Measurements from ENCODE around the gene LRP2BP.
A peak's percentile ranks its signal among the peaks of the same experiment; 100 is the strongest.

The LRP2BP gene

GRCh38 chr4:185395238-185395955, at the start of gene LRP2BP:
Gene LRP2BP (minus strand): TSS chr4:185395924. CDS start chr4:185378186, 17,738 bp downstream.
- peak; percentile 15 for DNase-seq

- no peak for DNase-seq
Observed at GRCh38 chr4:185445209-185445608, 49.5 kb upstream of the LRP2BP start.

DNA sequence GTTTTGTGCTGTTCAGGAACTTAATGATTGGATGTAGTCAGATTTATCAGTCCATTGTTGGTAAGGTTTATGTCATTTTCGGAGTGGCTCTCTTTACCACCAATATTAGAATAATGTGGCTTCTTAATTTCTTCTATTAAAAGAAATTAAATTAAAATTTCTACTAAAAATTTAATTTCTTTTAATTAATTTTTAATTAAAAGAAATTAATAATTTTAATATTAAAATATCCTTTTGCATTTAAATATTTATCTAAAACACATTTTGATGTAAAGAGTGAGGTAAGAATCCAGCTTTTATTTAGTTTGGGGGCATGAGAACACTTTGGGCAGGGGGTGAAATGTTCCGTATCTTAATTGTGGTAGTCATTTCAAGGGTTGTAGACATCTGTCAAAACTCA, 45.8 kb upstream of the LRP2BP start:
- DNase-seq = no peak

- DNase-seq = no peak
Observed at GRCh38 chr4:185437809-185438208, 42.1 kb upstream of the LRP2BP start.

DNA sequence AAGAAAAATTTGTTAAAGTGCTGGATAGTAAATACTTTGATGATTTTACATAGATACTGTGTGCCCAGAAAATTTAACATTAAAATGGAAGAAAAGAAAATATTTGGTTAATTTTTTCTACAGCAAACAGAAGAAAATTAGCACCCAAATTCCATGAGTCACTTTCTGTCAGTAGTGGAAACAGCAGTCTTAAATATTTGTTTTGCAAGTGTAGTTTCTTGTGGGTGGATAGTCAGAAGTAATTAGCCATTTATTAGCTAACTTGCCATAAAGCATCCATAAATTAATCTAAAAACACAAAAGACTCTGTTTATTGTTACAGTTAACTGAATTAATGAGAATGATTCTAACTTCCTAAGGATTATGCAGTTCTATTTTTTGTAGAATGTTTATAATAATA, 39.7 kb upstream of the LRP2BP start:
- no peak for DNase-seq

- no peak for DNase-seq
Observed at GRCh38 chr4:185429660-185430059, 33.9 kb upstream of the LRP2BP start.

DNA sequence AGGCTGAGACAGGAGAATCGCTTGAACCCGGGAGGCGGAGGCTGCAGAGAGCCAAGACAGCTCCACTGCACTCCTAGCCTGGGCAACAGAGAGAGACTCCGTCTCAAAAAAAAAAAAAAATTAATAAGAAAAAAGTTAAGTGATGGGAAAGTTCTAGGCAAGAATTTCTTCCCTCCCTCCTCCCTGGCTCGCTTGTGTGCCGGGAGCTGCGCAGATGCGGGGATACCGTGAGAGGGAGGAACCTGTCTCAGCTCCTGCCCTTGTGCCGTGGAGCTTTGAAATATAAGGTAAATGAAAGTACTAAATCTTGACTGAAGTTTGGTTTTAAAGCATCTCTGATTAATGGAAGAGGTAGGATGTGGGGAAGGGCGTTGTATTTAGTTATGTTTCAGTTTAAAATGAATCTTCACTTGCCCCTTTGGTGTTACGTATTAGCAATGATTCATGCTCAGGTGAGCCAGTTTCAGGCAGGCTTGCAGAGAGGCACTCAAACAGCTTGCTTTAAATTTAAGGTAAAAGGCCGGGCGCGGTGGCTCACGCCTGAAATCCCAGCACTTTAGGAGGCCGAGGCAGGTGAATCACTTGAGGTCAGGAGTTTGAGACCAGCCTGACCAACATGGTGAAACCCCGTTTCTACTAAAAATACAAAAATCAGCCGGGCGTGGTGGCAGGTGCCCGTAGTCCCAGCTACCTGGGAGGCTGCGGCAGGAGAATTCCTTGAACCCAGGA, 31.4 kb upstream of the LRP2BP start:
- no peak for DNase-seq

DNA sequence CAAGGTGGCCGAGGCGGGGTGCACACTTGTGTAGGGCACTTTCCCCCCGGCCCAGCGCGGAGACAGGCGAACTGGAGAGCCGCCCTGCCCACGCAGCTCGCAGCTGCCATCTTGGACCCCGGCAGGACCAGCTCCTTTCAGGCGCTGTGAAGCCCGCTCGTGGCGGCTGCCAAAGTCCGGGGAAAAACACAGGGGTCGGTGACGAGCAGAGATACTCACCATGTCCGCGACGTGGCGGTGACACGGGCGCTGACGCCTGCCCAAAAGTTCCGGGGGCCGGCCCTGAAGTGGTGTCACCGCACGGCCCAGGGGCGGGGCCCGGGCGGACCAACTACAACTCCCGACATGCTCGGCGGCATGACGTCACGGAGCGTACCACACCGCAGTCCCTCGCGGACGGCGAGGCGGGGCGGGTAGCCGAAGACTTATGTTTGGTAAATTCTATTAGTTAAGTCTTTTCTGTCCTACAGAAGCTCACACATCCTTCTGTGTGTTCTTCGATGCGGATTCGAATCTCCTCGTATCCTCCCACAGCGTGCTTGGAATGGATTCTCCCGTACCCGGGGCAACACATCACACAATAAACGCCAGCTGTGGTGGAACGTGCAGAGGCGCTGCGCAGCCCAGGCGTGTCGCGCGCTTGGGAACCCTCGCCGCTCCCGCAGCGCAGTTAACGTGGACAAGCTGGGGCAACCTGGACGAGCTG, 30.1 kb upstream of the LRP2BP start, which contains the start of gene UFSP2:
Gene UFSP2, minus strand, starts transcription at position 318 of the 706 bp plus-strand sequence. Its CDS starts 96 bp downstream, at position 222.
- DNase-seq = peak; percentile 90

DNA sequence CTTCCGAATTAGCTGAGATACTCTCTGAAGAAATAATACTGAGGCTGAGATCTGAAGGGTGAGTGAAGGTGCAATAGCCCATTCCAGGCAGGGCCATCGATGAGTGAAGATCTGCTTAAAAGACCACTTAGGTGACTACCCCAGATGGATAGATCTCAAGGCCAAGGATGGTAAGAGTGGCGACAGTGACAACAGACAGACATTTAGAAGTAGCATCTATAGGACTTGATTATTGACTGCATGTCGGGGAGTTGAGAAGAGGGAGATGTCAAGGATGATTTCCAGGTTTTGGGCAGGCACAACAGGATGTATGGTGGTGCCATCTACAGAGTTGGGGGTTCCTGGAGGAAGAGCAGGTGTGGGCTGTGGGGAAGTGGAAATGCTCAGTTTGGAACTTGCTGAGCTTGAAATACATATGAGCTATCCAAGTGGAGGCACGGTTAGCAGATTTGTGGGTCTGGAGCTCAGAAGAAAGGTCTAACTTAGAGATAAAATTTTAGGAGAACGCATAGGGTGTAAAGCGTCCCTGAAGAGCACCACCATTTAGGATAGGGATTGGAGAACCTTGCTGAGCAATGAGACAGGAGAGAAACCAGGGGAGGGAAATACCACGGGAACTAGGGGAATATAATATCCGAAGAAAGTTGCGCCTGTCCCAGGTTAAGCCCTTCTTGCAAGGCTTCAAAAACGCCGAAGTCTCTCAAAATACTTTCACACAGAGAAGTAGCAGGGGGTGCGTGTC, 29.4 kb upstream of the LRP2BP start:
- no peak for DNase-seq

DNA sequence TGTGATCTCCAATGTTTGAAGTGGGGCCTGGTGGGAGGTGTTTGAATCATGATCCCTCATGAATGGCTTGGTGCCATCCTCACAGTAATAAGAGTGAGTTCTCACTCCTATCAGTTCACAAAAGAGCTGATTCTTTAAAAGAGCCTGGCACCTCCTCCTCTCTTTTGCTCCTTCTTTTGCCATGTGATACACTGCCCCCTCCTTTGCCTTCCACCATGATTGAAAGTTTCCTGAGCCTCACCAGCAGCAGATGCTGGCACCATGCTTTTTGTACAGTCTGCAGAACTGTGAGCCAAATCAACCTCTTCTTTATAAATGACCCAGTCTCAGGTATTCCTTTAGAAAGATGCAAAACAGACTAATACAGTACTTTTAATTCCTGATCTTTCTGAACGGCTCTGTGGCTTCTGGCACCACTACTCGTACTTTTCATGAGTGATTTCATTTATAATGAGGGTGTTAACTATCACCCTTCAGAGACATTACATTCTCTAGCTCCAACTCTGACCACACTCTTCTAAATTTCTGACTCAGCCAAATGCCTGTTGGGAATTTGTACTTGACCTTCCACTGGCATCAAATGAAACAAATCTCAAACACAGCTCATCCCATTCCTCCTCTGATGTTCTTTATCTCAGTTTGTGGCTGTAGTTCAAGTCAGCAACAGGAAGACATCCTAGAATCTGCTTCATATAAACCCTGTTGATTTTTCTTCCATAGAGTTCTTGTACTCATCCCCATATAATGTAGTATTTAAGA, 25.8 kb upstream of the LRP2BP start:
- DNase-seq = no peak

- no peak for DNase-seq
Observed at GRCh38 chr4:185416955-185417354, 21.2 kb upstream of the LRP2BP start.

DNA sequence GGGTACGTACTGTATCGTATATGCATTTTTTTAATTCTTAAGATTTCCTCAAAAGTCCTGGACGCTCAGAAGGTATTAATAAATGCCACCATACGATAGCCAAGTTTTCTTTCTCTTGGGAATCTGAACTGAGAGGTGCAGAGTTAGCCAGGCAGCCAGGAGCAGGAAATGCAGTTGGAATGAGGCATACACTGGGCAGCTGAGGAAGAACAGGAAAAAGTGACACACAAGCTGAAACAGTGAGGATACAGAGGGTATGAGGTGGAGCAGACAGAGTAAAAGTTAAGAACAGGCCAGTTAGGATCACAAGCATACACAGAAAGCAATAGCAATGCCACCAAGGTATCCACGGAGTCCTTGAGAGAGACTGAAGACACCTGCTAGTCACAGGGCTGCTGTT, 16.7 kb upstream of the LRP2BP start:
- DNase-seq = no peak

DNA sequence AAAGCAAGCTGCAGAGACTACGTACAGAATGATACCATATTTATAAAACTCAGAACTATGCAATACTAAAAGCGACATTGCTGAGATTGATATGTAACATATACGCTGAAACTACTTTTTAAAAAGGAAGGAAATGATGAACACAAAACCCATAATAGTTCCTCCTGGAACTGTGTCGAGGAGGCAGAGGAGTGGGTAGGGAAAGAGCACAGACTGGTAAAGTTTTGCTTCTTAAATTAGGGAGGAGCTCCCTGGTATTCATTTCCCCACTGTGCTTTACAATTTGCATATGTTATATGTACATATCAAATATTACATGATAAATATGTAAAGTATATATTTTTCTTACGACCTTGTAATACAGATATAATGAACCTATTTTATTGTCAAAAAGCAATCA, 16.1 kb upstream of the LRP2BP start:
- no peak for DNase-seq

- no peak for DNase-seq
Observed at GRCh38 chr4:185408432-185408831, 12.7 kb upstream of the LRP2BP start.

DNA sequence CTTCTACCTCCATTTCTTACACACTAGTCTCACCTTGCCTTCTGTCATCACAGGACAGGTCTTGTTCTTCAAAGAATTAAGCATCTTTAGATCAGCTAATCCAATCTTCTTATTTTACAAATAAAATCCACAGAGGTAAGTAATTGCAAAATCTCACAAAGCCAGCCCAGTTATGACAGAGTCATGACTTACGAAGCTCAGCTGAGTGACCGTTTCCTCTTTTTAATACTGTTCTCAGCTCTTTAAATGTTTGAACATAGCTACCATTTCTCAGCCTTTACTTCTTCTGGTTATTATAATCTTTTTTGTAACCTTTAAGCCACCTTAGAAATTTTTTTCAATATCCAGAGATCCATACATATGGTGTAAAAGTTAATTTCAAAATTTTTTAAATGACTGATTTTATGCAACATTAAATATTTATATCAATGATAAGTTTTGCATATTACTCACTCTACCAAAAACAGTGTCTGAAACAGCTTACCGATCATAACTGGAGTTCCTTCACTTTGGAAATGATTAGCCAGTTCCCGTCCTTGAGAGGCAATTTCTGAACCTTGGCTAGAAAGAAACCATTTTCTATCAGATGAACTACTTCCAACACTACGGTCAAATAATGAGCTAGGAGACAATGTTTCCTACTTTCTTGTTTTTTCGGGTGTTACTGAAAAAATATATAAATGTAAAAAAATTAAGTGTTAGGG, 9.7 kb upstream of the LRP2BP start:
- DNase-seq = no peak

DNA sequence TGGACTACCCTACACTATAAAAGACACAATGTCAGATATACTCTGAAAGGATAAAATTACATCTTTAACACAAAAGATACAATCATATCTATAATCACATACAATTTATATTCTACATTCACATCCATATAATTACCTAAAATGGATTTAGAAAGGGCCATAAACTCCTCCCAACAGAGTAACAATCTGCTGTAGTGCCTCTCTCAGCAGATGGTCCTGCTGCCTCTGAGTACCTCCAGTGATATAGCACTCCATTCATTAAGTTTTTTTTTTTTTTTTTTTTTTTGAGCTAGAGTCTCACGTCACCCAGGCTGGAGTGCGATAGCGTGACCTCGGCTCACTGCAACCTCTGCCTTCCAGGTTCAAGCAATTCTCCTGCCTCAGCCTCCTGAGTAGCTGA, 8.3 kb upstream of the LRP2BP start:
- DNase-seq = peak; percentile 53

GRCh38 chr4:185399466-185399865, 3.7 kb upstream of the LRP2BP start:
- no peak for DNase-seq

DNA sequence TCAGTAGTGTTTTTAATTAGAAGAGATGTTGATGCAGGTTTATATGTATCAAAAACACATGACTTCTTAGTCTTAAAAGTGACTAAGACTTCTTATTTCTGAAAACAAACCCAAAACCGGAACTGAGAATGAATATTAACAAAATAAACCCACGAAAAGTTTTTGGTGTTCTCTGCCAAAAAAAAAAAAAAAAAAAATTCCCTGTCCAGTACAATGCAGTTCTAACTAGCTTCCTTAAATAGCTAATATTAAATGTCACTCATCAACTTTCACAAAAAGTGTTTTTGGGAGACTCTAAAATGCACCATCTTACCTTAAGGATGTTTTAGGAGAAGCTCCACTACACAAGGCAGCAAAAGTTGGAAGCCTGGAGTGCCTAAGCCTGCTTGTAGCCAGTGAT, 2.9 kb upstream of the LRP2BP start:
- no peak for DNase-seq

DNA sequence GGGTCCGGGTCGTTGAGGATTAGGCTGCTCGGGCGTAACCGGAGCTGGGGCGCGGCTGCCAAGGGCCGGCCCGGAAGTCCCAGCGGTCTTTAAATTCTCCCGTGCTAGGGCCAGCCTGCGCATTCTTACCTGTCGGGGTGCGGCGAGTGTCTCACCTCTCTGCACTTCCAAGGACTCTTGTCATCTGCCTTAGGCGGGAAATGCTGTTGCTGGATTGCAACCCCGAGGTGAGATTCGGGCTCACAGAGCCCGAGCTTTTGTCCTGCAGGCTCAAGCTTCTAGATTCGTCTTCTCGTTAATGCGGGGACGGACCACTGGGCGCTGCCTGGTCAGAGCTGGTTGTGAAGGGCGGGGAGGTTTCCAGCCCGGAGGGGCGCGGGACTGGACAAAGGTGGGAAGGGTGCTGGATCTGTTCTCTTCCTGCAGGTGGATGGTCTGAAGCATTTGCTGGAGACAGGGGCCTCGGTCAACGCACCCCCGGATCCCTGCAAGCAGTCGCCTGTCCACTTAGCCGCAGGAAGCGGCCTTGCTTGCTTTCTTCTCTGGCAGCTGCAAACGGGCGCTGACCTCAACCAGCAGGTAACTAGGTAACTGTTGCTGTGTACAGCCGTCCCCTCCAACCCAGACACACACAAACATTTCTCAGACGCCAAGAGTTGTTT, 1.1 kb upstream of the LRP2BP start, which contains the start of gene ANKRD37:
Gene ANKRD37, plus strand, starts transcription at position 118 of the 662 bp plus-strand sequence. Its CDS starts 83 bp downstream, at position 201.
- no peak for DNase-seq

DNA sequence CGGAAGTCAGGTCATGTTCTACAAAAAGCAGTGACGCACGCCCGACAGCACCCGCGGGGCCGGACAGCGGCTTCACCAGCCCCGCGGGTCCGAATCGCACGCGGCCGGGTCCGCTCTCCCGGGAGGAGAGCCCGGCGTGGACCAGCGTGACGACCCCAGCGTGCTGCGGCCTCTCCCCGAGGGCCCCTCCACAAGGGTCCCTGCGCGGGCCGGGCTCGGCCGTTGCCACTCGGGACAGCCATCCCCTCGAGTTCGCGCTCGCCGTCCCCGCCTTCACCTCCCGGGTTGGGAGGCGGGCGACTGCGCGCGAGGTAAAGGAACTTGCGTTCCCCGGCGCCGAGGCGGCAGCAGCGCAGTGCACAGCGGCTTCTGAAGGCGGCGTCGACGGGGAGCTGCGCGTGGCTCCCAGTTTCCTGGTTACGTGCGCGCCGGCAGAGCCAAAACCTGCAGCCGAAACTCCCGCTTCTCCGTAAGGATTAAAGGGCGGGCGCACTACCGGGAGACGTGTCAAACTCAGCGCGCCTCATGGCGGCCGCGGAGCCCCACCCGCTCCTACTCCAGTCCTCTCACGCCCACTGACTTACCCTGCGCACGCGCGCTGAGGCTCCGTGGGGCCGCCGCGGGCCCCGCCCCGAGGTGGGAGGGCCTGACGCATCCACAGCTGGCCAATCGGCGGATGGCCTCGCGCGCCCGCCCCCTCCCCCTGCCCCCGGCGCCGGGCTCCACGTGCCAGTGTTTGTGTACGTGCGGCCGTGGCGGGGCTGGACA, 416 bp upstream of the LRP2BP start:
- peak; percentile 88 for DNase-seq
